Psoas muscle (tissue), 8 donors: ENCODE data around the gene CAP2. TPM values are rescaled to one million over a fixed set of nuclear protein-coding genes. Genes with fewer than 3 reads are reported as not detected.

Experiments
- ATAC-seq, 4 donors: fragments of 200-7000 bp; cut with Tn5 transposase; one replicate each; pipeline ENCODE4 v1.9.1; 2020; ENCODE audit warnings: moderate library complexity in 3 of 4, mild to moderate bottlenecking in 2 of 4
- DNase-seq, 2 donors: peaks; one replicate each; pipeline ENCODE4 v3.0.0-alpha.2; 2020
- H3K27ac ChIP-seq: fragments of 200-600 bp; one replicate; pipeline ENCODE4 v1.8.0; 2022
- H3K27me3 ChIP-seq, 3 donors: fragments of 200-600 bp in 1 of 3; one replicate each; pipeline versions ENCODE4 v1.6.1 to v1.8.0; 2013 to 2022; ENCODE audit warnings: low read length in 2 of 3, mild to moderate bottlenecking in 2 of 3, moderate library complexity in 1 of 3; ENCODE audit not compliant: insufficient read depth in 3 of 3
- H3K36me3 ChIP-seq, 2 donors: fragments of 200-600 bp in 1 of 2; one replicate each; pipeline versions ENCODE4 v1.6.1 to v1.8.0; 2013 to 2022; ENCODE audit warnings: low read depth in 1 of 2, mild to moderate bottlenecking in 1 of 2, moderate library complexity in 1 of 2; ENCODE audit not compliant: insufficient read depth in 1 of 2
- H3K4me1 ChIP-seq: fragments of 200-600 bp; one replicate; pipeline ENCODE4 v1.8.0; 2022
- H3K4me3 ChIP-seq: fragments of 200-600 bp; one replicate; pipeline ENCODE4 v1.8.0; 2022; ENCODE audit warnings: mild to moderate bottlenecking
- H3K9me3 ChIP-seq: fragments of 200-600 bp; one replicate; pipeline ENCODE4 v1.8.0; 2022
- WGBS, 3 donors: extraction: QIAGEN DNeasy Blood & Tissue Kit; methylation state at CpG; one replicate each; pipeline versions ENCODE4 v1.1.6 to v1.1.7; 2013; 5-methylcytosine and 5-hydroxymethylcytosine counted together
- intact Hi-C, 2 donors: fragments of 100-400 bp; cut with DNase I; formaldehyde crosslinking; loops; one replicate each; pipeline versions ENCODE4 v1.11.0 to v1.14.2; 2022
- polyA plus RNA-seq, 3 donors: library from polyadenylated mRNA; stranded (reverse); fragments of 200-250 nt; gene quantifications; one replicate each; pipeline ENCODE4 v1.2.3, GENCODE V29; 2013
- total RNA-seq, 4 donors: library from RNA; stranded (reverse); fragmentation: NEBNext Ultra II Directional in 2 of 4; extraction: Animal tissue kit (Norgen Biotek cat#: 25700) in 2 of 4; gene quantifications; one replicate each; pipeline versions ENCODE4 v1.2.1 to v1.2.4, GENCODE V29; 2021 to 2023
- TF ChIP-seq, protein P1 (sequence below): fragments of 200-600 bp; IDR thresholded peaks from one replicate; pipeline ENCODE4 v1.8.0; 2022; ENCODE audit warnings: antibody characterized with exemption
- donor health status: healthy with polysubstance abuse.
- donor health status: DM: no; HTN: no; CAD: no; lungs with moderate emphysema.
- donor health status: Bipolar disorder and iron deficiency.
- donor health status: healthy.
- donor health status: DM: yes; HTN: yes; CAD: no.
- donor health status: DM: no; HTN: no; CAD: no.
- donor health status: DM: no; HTN: no; CAD: no.
- donor health status: DM: yes; HTN: yes; CAD: no.

Gene CAP2
- total and polyA plus RNA-seq, 7 donors: 176 to 452 (median 344) TPM

DNA sequence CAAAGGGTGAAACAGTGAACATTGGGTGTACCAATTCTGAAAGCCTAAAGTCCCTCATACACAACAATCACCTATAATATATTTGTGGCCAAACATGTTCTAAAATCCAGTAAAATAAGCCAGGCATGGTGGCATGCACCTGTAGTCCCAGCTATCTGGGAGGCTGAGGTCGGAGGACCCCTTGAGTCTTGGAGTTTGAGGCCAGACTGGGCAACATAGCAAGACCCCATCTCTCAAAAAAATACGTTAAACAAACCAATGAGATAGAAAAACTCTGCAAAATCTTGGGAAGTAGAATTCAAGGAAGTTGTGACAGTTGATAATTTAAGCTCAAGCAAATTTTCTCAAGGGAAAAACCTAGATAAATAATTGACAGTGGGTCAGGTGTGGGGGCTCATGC is 92.6 kb downstream of the CAP2 start:
- Histone ChIP-seq H3K4me1 (peaks cover 43% of the 10 kb centered on the region), H3K36me3 (peaks cover 0 to 27% of the 10 kb centered on the region in 2 donors), H3K9me3 (no peaks in the 10 kb centered on the region), H3K27me3 (no peaks in the 10 kb centered on the region), H3K4me3 (no peak overlapping the region), H3K27ac (peak overlapping the region; percentile 88)
- TF ChIP-seq, protein P1, sequence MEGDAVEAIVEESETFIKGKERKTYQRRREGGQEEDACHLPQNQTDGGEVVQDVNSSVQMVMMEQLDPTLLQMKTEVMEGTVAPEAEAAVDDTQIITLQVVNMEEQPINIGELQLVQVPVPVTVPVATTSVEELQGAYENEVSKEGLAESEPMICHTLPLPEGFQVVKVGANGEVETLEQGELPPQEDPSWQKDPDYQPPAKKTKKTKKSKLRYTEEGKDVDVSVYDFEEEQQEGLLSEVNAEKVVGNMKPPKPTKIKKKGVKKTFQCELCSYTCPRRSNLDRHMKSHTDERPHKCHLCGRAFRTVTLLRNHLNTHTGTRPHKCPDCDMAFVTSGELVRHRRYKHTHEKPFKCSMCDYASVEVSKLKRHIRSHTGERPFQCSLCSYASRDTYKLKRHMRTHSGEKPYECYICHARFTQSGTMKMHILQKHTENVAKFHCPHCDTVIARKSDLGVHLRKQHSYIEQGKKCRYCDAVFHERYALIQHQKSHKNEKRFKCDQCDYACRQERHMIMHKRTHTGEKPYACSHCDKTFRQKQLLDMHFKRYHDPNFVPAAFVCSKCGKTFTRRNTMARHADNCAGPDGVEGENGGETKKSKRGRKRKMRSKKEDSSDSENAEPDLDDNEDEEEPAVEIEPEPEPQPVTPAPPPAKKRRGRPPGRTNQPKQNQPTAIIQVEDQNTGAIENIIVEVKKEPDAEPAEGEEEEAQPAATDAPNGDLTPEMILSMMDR: no peak
- intact Hi-C loops: loop anchor here in 1 of 2 donors (10.0 kb wide), 2 partner anchors 171 to 321 kb away; no protein-coding TSS in a partner anchor
- 96 to 97% (median 96%) methylated on average over 2 of the region's 2 CpGs for WGBS, 3 donors
- DNase-seq: no peak
- no peak for ATAC-seq

DNA sequence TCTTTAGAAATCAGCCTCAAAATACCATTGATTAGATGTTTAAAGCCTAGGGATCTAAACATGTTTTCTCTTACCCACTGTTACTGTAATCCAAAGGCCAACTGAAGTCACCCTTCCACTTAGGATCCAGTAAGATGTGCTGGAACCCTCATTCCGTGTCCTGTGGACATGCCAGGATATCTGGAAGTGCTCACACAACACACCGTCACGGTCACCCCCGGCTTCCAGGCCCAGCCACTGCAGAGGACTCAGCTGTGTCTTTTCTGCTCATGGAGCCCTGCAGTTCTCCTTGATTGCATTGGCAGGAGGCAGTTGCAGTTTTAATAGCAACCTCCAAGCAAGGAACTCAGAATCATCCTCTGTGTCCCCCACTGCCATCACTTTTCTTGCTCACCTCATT is 93.3 kb downstream of the CAP2 start:
- peak overlapping the region; percentile 51 for H3K27ac ChIP-seq
- DNase-seq (no peak), ATAC-seq (no peak)
- no peaks in the 10 kb centered on the region for H3K9me3 ChIP-seq
- 48 to 83% (median 51%) methylated on average over 4 of the region's 4 CpGs for WGBS, 3 donors
- intact Hi-C loops: loop anchor here in 1 of 2 donors (10.0 kb wide), 2 partner anchors 172 to 322 kb away; no protein-coding TSS in a partner anchor
- TF ChIP-seq, protein P1: no peak
- H3K36me3 ChIP-seq: peaks cover 0 to 27% of the 10 kb centered on the region in 2 donors
- no peak overlapping the region for H3K4me3 ChIP-seq
- H3K4me1 ChIP-seq: peaks cover 43% of the 10 kb centered on the region
- no peaks in the 10 kb centered on the region for H3K27me3 ChIP-seq

DNA sequence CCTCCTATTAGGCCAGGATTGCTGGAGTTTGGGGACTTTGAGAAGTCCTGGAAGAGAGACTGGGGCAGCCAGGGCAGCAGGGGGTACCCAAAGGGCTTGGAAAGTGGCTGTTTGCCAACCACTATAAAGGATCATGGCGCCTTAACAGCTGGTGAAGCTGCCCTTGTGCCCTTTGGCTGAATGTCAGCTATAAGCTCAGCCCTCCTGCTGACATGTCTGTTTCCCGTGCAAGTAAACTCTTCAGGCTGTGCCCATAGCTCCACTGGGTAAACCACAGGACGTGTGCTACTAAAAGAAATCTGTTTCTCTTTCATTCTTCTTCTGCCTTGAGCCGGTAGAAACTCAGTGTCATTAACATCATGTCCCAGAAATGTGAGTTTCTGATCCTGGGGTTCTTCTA is 97.3 kb downstream of the CAP2 start:
- no peaks in the 10 kb centered on the region for H3K9me3 ChIP-seq
- ATAC-seq: peak in 3 of 4 donors; percentile 24 to 25 (median 24)
- H3K27me3 ChIP-seq: no peaks in the 10 kb centered on the region
- no peak for DNase-seq
- no peak overlapping the region for H3K4me3 ChIP-seq
- H3K27ac ChIP-seq: peak overlapping the region; percentile 72
- 39 to 52% (median 43%) methylated on average over 4 of the region's 4 CpGs for WGBS, 3 donors
- peaks cover 47% of the 10 kb centered on the region for H3K4me1 ChIP-seq
- intact Hi-C loops: no loop called here
- TF ChIP-seq, protein P1: no peak
- H3K36me3 ChIP-seq: peaks cover 0 to 18% of the 10 kb centered on the region in 2 donors

DNA sequence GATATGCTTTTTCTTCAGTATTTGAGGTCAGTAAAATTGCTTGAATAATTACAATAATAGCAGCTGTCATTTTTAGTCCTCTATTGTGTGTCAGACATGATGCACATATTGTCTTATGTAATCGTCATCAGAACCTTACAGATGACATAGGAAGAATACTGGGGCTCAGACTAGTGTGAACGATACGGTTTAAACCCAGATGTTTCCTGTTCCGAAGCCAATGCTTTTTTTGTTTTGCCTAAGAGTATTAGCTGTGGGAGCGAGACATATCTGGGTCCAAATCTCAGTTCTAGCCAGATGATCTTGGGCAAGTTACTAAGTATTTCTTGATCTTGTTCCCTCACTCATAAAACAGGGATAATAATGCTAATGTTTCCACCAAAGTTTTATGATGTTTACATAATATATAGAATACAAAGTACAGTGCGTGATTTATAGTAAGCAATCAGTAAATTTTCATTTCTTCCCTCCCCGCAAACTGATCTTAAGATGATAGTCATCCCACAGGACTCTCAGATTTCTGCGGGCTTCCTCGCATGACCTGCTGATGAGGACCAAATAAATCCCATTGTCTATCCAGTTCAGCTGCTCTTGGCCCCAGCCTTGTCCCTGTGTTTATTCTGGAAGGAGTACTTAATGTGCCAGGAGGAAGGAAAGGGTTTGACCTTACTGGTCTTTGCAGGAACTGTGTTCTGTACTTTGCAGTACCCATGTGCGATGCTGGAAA is 98.2 kb downstream of the CAP2 start:
- ATAC-seq (peak; percentile 55 to 78 (median 67)), DNase-seq (peak in 1 of 2 donors; percentile 56)
- Histone ChIP-seq H3K27ac (peak overlapping the region; percentile 72), H3K27me3 (no peaks in the 10 kb centered on the region), H3K4me1 (peaks cover 47% of the 10 kb centered on the region), H3K36me3 (peaks cover 0 to 18% of the 10 kb centered on the region in 2 donors), H3K4me3 (no peak overlapping the region), H3K9me3 (no peaks in the 10 kb centered on the region)
- intact Hi-C loops: no loop called here
- 13 to 46% (median 18%) methylated on average over 10 of the region's 10 CpGs for WGBS, 3 donors
- TF ChIP-seq, protein P1: no peak
